KMS-11 (cell line): Measurements from ENCODE around the gene ABCG8.

Experiments
- H2AFZ ChIP-seq: fragments of 200-600 bp; sonication (generic); 2 replicates; pipeline ENCODE4 v1.6.1; 2016; ENCODE audit warnings: antibody characterized with exemption, mixed run types, low read depth
- H3K27ac ChIP-seq: fragments of 200-600 bp; sonication (generic); 2 replicates; pipeline ENCODE4 v1.6.1; 2016; ENCODE audit warnings: mild to moderate bottlenecking, mixed run types
- H3K27me3 ChIP-seq: fragments of 200-600 bp; sonication (generic); 2 replicates; pipeline ENCODE4 v1.6.1; 2017; ENCODE audit warnings: mild to moderate bottlenecking, low read depth, mixed run types, moderate library complexity; ENCODE audit not compliant: insufficient read depth
- H3K36me3 ChIP-seq: fragments of 200-600 bp; sonication (generic); 2 replicates; pipeline ENCODE4 v1.6.1; 2017; ENCODE audit warnings: mild to moderate bottlenecking, mixed run types; ENCODE audit not compliant: insufficient read depth
- H3K4me1 ChIP-seq: fragments of 200-600 bp; sonication (generic); 2 replicates; pipeline ENCODE4 v1.6.1; 2016; ENCODE audit warnings: mild to moderate bottlenecking, low read depth, mixed run types; ENCODE audit not compliant: poor library complexity, severe bottlenecking
- H3K4me2 ChIP-seq: fragments of 200-600 bp; sonication (generic); 2 replicates; pipeline ENCODE4 v1.7.0; 2016; ENCODE audit warnings: mild to moderate bottlenecking, mixed run types
- H3K4me3 ChIP-seq: fragments of 200-600 bp; sonication (generic); IDR thresholded peaks from 2 replicates; pipeline ENCODE4 v1.6.1; 2017; ENCODE audit warnings: low read depth, low read length, mixed read lengths; ENCODE audit not compliant: insufficient read depth
- H3K79me2 ChIP-seq: fragments of 200-600 bp; sonication (generic); 2 replicates; pipeline ENCODE4 v1.6.1; 2016; ENCODE audit warnings: low read depth, mixed run types; ENCODE audit not compliant: insufficient read depth
- H3K9ac ChIP-seq: fragments of 200-600 bp; sonication (generic); 2 replicates; pipeline ENCODE4 v1.6.1; 2016; ENCODE audit warnings: mild to moderate bottlenecking, mixed run types
- H4K20me1 ChIP-seq: fragments of 200-600 bp; sonication (generic); 2 replicates; pipeline ENCODE4 v1.6.1; 2016; ENCODE audit warnings: mild to moderate bottlenecking, mixed run types; ENCODE audit not compliant: insufficient read depth
- TF ChIP-seq, protein P1 (sequence below): fragments of 200-600 bp; sonication (generic); conservative IDR thresholded peaks from 2 replicates; pipeline ENCODE4 v1.6.1; 2017; ENCODE audit warnings: low read depth, mild to moderate bottlenecking, antibody characterized with exemption, low read length, moderate library complexity, mixed read lengths

Gene ABCG8

DNA sequence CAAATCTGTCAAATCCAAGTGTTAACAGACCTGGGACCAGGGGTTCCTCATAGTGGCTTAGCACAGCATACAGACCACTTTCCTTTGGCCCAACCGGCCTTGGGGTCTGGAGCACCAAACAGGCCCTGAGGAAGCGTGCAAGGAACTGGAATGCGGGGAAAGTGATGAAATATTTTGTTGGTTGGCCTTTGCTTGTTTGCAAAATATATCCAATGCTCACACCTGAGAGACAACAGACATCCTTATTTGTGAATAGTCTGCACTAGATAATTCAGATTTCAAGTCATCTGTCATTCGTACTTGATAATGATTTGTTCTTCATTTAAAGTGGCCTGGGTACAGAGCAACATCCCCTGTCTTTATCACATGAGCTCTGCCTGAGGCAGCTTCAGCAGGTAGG, 43.5 kb downstream of the ABCG8 start:
- Histone ChIP-seq H3K4me1 (no peaks in the 10 kb centered on the region), H4K20me1 (no peaks in the 10 kb centered on the region), H3K36me3 (no peaks in the 10 kb centered on the region), H3K4me3 (no peak overlapping the region), H3K4me2 (no peak overlapping the region), H3K27me3 (no peaks in the 10 kb centered on the region), H3K9ac (no peak overlapping the region), H2AFZ (no peak overlapping the region), H3K79me2 (no peaks in the 10 kb centered on the region), H3K27ac (no peak overlapping the region)
- TF ChIP-seq, protein P1, sequence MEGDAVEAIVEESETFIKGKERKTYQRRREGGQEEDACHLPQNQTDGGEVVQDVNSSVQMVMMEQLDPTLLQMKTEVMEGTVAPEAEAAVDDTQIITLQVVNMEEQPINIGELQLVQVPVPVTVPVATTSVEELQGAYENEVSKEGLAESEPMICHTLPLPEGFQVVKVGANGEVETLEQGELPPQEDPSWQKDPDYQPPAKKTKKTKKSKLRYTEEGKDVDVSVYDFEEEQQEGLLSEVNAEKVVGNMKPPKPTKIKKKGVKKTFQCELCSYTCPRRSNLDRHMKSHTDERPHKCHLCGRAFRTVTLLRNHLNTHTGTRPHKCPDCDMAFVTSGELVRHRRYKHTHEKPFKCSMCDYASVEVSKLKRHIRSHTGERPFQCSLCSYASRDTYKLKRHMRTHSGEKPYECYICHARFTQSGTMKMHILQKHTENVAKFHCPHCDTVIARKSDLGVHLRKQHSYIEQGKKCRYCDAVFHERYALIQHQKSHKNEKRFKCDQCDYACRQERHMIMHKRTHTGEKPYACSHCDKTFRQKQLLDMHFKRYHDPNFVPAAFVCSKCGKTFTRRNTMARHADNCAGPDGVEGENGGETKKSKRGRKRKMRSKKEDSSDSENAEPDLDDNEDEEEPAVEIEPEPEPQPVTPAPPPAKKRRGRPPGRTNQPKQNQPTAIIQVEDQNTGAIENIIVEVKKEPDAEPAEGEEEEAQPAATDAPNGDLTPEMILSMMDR = no peak

DNA sequence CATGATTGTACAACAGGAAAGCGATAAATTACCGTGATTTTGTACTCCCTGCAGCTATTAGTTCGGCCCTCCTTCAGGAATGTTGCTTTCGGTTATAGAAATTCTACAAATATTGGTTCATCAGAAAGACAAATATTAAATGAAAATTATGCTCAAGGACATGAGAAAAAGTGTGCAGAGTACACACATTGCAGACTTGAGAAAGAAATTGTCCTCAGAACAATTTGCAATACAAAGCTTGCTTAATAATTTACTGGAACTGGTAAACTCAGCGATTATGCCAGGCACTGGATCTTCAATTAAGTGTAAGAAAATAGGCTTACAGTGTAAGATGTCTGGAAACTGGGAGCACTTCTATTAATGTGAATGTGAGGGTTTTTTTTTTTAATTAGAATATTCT, 45.9 kb downstream of the ABCG8 start:
- Histone ChIP-seq H3K4me2 (no peak overlapping the region), H3K36me3 (peaks cover 1% of the 10 kb centered on the region; the same call in 1 of the 2 replicates), H3K9ac (no peak overlapping the region), H3K27me3 (no peaks in the 10 kb centered on the region), H3K4me3 (no peak overlapping the region), H3K4me1 (no peaks in the 10 kb centered on the region), H3K27ac (no peak overlapping the region), H2AFZ (no peak overlapping the region), H4K20me1 (no peaks in the 10 kb centered on the region), H3K79me2 (no peaks in the 10 kb centered on the region)
- TF ChIP-seq, protein P1 = no peak

- Histone ChIP-seq H2AFZ (no peak overlapping the region), H4K20me1 (no peaks in the 10 kb centered on the region), H3K4me1 (no peaks in the 10 kb centered on the region), H3K36me3 (peaks cover 6% of the 10 kb centered on the region; the same call in 1 of the 2 replicates), H3K27ac (no peak overlapping the region), H3K4me2 (no peak overlapping the region), H3K9ac (no peak overlapping the region), H3K4me3 (no peak overlapping the region), H3K79me2 (no peaks in the 10 kb centered on the region), H3K27me3 (no peaks in the 10 kb centered on the region)
- TF ChIP-seq, protein P1 = no peak
Measured at GRCh38 chr2:43885132-43885632, 46.4 kb downstream of the ABCG8 start.

GRCh38 chr2:43887176-43887575, 48.4 kb downstream of the ABCG8 start:
- peaks cover 9% of the 10 kb centered on the region; the same call in 1 of the 2 replicates for H3K36me3 ChIP-seq

More at GRCh38 chr2:43887176-43887575, 48.4 kb downstream of the ABCG8 start:
- Histone ChIP-seq H3K4me1 (no peaks in the 10 kb centered on the region), H3K4me3 (no peak overlapping the region), H3K27me3 (no peaks in the 10 kb centered on the region), H2AFZ (no peak overlapping the region), H3K27ac (no peak overlapping the region), H3K9ac (no peak overlapping the region), H4K20me1 (no peaks in the 10 kb centered on the region), H3K4me2 (no peak overlapping the region), H3K79me2 (no peaks in the 10 kb centered on the region)
- TF ChIP-seq, protein P1 = no peak
